Neural cell (in vitro differentiated cells): ENCODE data around the gene ONECUT3. TPM values are rescaled to one million over a fixed set of nuclear protein-coding genes. Genes with fewer than 3 reads are reported as not detected.

Experiments
- H2AFZ ChIP-seq: fragments of 200-600, 300-800 bp; sonication (generic), shearing (Covaris generic); 2 replicates; pipeline ENCODE4 v1.6.0; 2014; ENCODE audit warnings: low read depth, mild to moderate bottlenecking, antibody characterized with exemption, low read length, moderate library complexity
- H3F3A ChIP-seq: fragments of 200-600 bp; shearing (Covaris generic); 2 replicates; pipeline ENCODE4 v1.6.1; 2016; ENCODE audit warnings: mild to moderate bottlenecking, moderate library complexity, mixed read lengths, antibody characterized with exemption, low read length; ENCODE audit not compliant: insufficient read depth, poor library complexity, severe bottlenecking
- H3K27ac ChIP-seq: fragments of 200-600, 300-800 bp; sonication (generic), shearing (Covaris generic); 2 replicates; pipeline ENCODE4 v1.5.1; 2014; ENCODE audit warnings: mild to moderate bottlenecking, low read length, moderate library complexity
- H3K27me3 ChIP-seq: fragments of 300-800, 200-600 bp; sonication (generic), shearing (Covaris generic); 2 replicates; pipeline ENCODE4 v1.6.0; 2014; ENCODE audit warnings: mild to moderate bottlenecking, low read depth, low read length, moderate library complexity; ENCODE audit not compliant: insufficient read depth
- H3K36me3 ChIP-seq: fragments of 300-800, 200-600 bp; sonication (generic), shearing (Covaris generic); 2 replicates; pipeline ENCODE4 v1.5.1; 2014; ENCODE audit warnings: mild to moderate bottlenecking, antibody characterized with exemption, low read length, moderate library complexity; ENCODE audit not compliant: insufficient read depth
- H3K4me2 ChIP-seq: fragments of 300-800, 200-600 bp; sonication (generic), shearing (Covaris generic); 2 replicates; pipeline ENCODE4 v1.6.0; 2014; ENCODE audit warnings: mild to moderate bottlenecking, low read length
- H3K4me3 ChIP-seq: fragments of 300-800, 200-600 bp; sonication (generic), shearing (Covaris generic); 2 replicates; pipeline ENCODE4 v1.5.1; 2014; ENCODE audit warnings: mild to moderate bottlenecking, low read length, moderate library complexity
- H3K79me2 ChIP-seq: fragments of 200-600 bp; shearing (Covaris generic); replicated peaks from 2 replicates; pipeline ENCODE4 v1.6.0; 2014; ENCODE audit warnings: mild to moderate bottlenecking, low read length, moderate library complexity; ENCODE audit not compliant: insufficient read depth
- H3K9ac ChIP-seq: fragments of 300-800, 200-600 bp; sonication (generic), shearing (Covaris generic); 2 replicates; pipeline ENCODE4 v1.6.1; 2016; ENCODE audit warnings: mild to moderate bottlenecking, low read length, mixed read lengths
- H3K9me2 ChIP-seq: fragments of 200-600 bp; shearing (Covaris generic); 2 replicates; pipeline ENCODE4 v1.6.1; 2016; ENCODE audit warnings: mild to moderate bottlenecking, low read length, mixed read lengths; ENCODE audit not compliant: insufficient read depth
- H3K9me3 ChIP-seq: fragments of 200-600, 300-800 bp; sonication (generic), shearing (Covaris generic); 2 replicates; pipeline ENCODE4 v1.6.1; 2016; ENCODE audit warnings: mild to moderate bottlenecking, mixed run types, low read length, moderate library complexity, mixed read lengths
- H4K20me1 ChIP-seq: fragments of 200-600 bp; shearing (Covaris generic); 2 replicates; pipeline ENCODE4 v1.6.1; 2016; ENCODE audit warnings: mild to moderate bottlenecking, mixed run types; ENCODE audit not compliant: insufficient read depth
- CTCF ChIP-seq: fragments of 450-650 bp; IDR thresholded peaks from 2 replicates; pipeline ENCODE4 v1.5.1; 2014; ENCODE audit warnings: antibody characterized with exemption, mild to moderate bottlenecking, moderate library complexity; ENCODE audit not compliant: poor library complexity, severe bottlenecking
- EP300 ChIP-seq: fragments of 450-650 bp; conservative IDR thresholded peaks from 2 replicates; pipeline ENCODE4 v1.6.1; 2014; ENCODE audit warnings: antibody characterized with exemption, mild to moderate bottlenecking, moderate library complexity; ENCODE audit not compliant: poor library complexity, severe bottlenecking
- EZH2 ChIP-seq: fragments of 200-600, 300-800 bp; shearing (Covaris generic), sonication (generic); IDR thresholded peaks from 2 replicates; pipeline ENCODE4 v1.6.1; 2014; ENCODE audit warnings: antibody characterized with exemption, low read length, borderline replicate concordance, mild to moderate bottlenecking; ENCODE audit not compliant: insufficient read depth, poor library complexity, severe bottlenecking
- MXI1 ChIP-seq: fragments of 450-650 bp; conservative IDR thresholded peaks from 2 replicates; pipeline ENCODE4 v1.6.1; 2014; ENCODE audit warnings: antibody characterized with exemption, mild to moderate bottlenecking; ENCODE audit not compliant: poor library complexity, severe bottlenecking
- POLR2AphosphoS5 ChIP-seq: IDR thresholded peaks from 2 replicates; pipeline ENCODE4 v1.6.1; 2012
- RAD21 ChIP-seq: fragments of 450-650 bp; conservative IDR thresholded peaks from 2 replicates; pipeline ENCODE4 v1.6.1; 2014; ENCODE audit warnings: antibody characterized with exemption, mild to moderate bottlenecking, moderate library complexity
- REST ChIP-seq: IDR thresholded peaks from 2 replicates; pipeline ENCODE4 v1.6.1; 2012; ENCODE audit warnings: borderline replicate concordance
- SMC3 ChIP-seq: fragments of 450-650 bp; conservative IDR thresholded peaks from 2 replicates; pipeline ENCODE4 v1.6.1; 2014; ENCODE audit warnings: antibody characterized with exemption, mild to moderate bottlenecking, moderate library complexity; ENCODE audit not compliant: poor library complexity
- TAF1 ChIP-seq: IDR thresholded peaks from 2 replicates; pipeline ENCODE4 v1.6.1; 2012; ENCODE audit warnings: low read depth
- polyA plus RNA-seq: library from polyadenylated mRNA; depleted of rRNA; stranded (reverse); fragments of >200 nt; gene quantifications from 2 replicates; pipeline ENCODE4 v1.2.3, GENCODE V29; 2014

The ONECUT3 gene
- polyA plus RNA-seq, 1 donor from 2014 or later: 0.45 TPM

GRCh38 chr19:1817553-1818179 is 64.4 kb downstream of the ONECUT3 start:
- Histone ChIP-seq H3K9me3 (no peaks in the 10 kb centered on the region), H3F3A (no peaks in the 10 kb centered on the region), H3K9me2 (no peaks in the 10 kb centered on the region), H3K27ac (no peak overlapping the region), H3K4me2 (no peak overlapping the region), H3K4me3 (no peak overlapping the region), H3K79me2 (no peaks in the 10 kb centered on the region), H3K27me3 (no peaks in the 10 kb centered on the region), H4K20me1 (no peaks in the 10 kb centered on the region), H3K36me3 (no peaks in the 10 kb centered on the region), H2AFZ (no peak overlapping the region), H3K9ac (no peak overlapping the region)
- TF ChIP-seq SMC3: no peak
- TF ChIP-seq EP300: no peak
- TF ChIP-seq REST: no peak
- TF ChIP-seq TAF1: no peak
- TF ChIP-seq EZH2: no peak
- no peak for TF ChIP-seq CTCF
- no peak for TF ChIP-seq POLR2AphosphoS5
- TF ChIP-seq MXI1: no peak
- TF ChIP-seq RAD21: no peak

GRCh38 chr19:1818549-1819195 is 65.4 kb downstream of the ONECUT3 start:
- Histone ChIP-seq H2AFZ (no peak overlapping the region), H3K9ac (no peak overlapping the region), H3K79me2 (no peaks in the 10 kb centered on the region), H3K36me3 (no peaks in the 10 kb centered on the region), H3K27ac (no peak overlapping the region), H3F3A (no peaks in the 10 kb centered on the region), H3K9me2 (no peaks in the 10 kb centered on the region), H3K27me3 (no peaks in the 10 kb centered on the region), H4K20me1 (no peaks in the 10 kb centered on the region), H3K4me3 (no peak overlapping the region), H3K4me2 (no peak overlapping the region), H3K9me3 (no peaks in the 10 kb centered on the region)
- no peak for TF ChIP-seq SMC3
- no peak for TF ChIP-seq REST
- TF ChIP-seq MXI1: no peak
